OCI-LY1 (cell line): Measurements from ENCODE around the gene C8B.

Experiments
- H2AFZ ChIP-seq: fragments of 200-600 bp; sonication (generic), shearing (Covaris generic); 2 replicates; pipeline ENCODE4 v1.6.0; 2014; ENCODE audit warnings: antibody characterized with exemption, mild to moderate bottlenecking, low read length
- H3F3A ChIP-seq: fragments of 200-600 bp; sonication (generic), shearing (Covaris generic); 2 replicates; pipeline ENCODE4 v1.6.0; 2014; ENCODE audit warnings: mild to moderate bottlenecking, antibody characterized with exemption, low read length, moderate library complexity; ENCODE audit not compliant: insufficient read depth
- H3K27ac ChIP-seq: fragments of 200-600 bp; sonication (generic); 2 replicates; pipeline ENCODE4 v1.5.1; 2014; ENCODE audit warnings: low read length, mixed run types, mild to moderate bottlenecking, low read depth; ENCODE audit not compliant: poor library complexity, severe bottlenecking
- H3K27me3 ChIP-seq: fragments of 200-600 bp; sonication (generic); 2 replicates; pipeline ENCODE4 v1.6.0; 2014; ENCODE audit warnings: antibody characterized with exemption, mild to moderate bottlenecking, low read length, moderate library complexity; ENCODE audit not compliant: insufficient read depth
- H3K36me3 ChIP-seq: fragments of 200-600 bp; sonication (generic); 2 replicates; pipeline ENCODE4 v1.6.1; 2014; ENCODE audit warnings: mild to moderate bottlenecking, antibody characterized with exemption, low read length, moderate library complexity, mixed read lengths; ENCODE audit not compliant: insufficient read depth
- H3K4me1 ChIP-seq: fragments of 200-600 bp; sonication (generic); 2 replicates; pipeline ENCODE4 v1.5.1; 2014; ENCODE audit warnings: mild to moderate bottlenecking, low read length, moderate library complexity; ENCODE audit not compliant: insufficient read depth, severe bottlenecking
- H3K4me2 ChIP-seq: fragments of 200-600 bp; sonication (generic), shearing (Covaris generic); 2 replicates; pipeline ENCODE4 v1.6.1; 2014; ENCODE audit warnings: low read length
- H3K4me3 ChIP-seq: fragments of 200-600 bp; sonication (generic); 2 replicates; pipeline ENCODE4 v1.5.1; 2014; ENCODE audit warnings: low read length, low read depth, mild to moderate bottlenecking, mixed read lengths; ENCODE audit not compliant: poor library complexity, severe bottlenecking
- H3K79me2 ChIP-seq: fragments of 200-600 bp; shearing (Covaris generic); 2 replicates; pipeline ENCODE4 v1.6.1; 2016; ENCODE audit warnings: mixed run types, low read length, mixed read lengths; ENCODE audit not compliant: insufficient read depth
- H3K9ac ChIP-seq: fragments of 200-600 bp; sonication (generic), shearing (Covaris generic); 2 replicates; pipeline ENCODE4 v1.6.1; 2014; ENCODE audit warnings: mild to moderate bottlenecking, low read length, mixed read lengths
- H3K9me2 ChIP-seq: fragments of 200-600 bp; sonication (generic), shearing (Covaris generic); 2 replicates; pipeline ENCODE4 v1.6.1; 2014; ENCODE audit warnings: low read depth, mild to moderate bottlenecking, low read length, mixed read lengths
- H3K9me3 ChIP-seq: fragments of 200-600 bp; shearing (Covaris generic); 2 replicates; pipeline ENCODE4 v1.6.1; 2014; ENCODE audit warnings: low read length, mixed read lengths
- H4K20me1 ChIP-seq: fragments of 200-600 bp; sonication (generic), shearing (Covaris generic); 2 replicates; pipeline ENCODE4 v1.6.0; 2016; ENCODE audit warnings: mild to moderate bottlenecking, low read length; ENCODE audit not compliant: insufficient read depth
- EZH2 ChIP-seq: fragments of 200-600 bp; sonication (generic), shearing (Covaris generic); IDR thresholded peaks from 2 replicates; pipeline ENCODE4 v1.8.0; 2017; ENCODE audit warnings: borderline replicate concordance, mixed run types, mild to moderate bottlenecking, antibody characterized with exemption, low read length, moderate library complexity, mixed read lengths
- TF ChIP-seq, protein P1 (sequence below): fragments of 200-600 bp; sonication (generic), shearing (Covaris generic); IDR thresholded peaks from 2 replicates; pipeline ENCODE4 v1.5.1; 2017; ENCODE audit warnings: mild to moderate bottlenecking, antibody characterized with exemption, low read length, moderate library complexity, mixed read lengths

C8B gene

DNA sequence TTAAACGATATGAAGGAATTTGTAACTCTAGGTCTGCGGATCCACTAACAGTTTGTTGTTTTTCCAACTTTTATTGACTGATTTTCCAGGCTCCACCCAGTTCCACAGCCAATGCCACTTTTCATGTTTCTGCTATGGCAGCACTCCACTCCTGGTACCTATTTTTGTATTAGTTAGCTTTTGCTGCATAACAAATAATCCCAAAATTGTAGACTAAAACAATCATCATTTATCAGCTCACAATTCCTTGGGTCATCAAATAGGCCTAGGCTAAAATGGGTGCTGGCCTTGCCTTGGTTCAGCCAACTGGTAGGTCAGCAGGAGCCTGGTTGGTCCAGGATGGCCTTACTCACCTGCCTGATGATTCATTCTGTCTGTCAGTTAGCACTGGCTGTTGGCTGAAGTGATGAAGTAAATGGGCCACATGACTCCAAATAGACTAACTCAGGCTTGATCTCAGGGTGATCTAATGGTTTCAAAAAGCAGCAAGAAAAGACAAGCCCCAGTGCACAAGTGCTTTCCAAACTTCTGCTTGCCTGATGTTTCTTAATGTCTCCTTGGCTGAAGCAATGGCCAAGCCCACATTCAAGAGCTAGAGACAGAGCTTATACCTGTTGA, 3.2 kb upstream of the C8B start:
- H3K27me3 ChIP-seq: no peaks in the 10 kb centered on the region
- H3K9me3 ChIP-seq: no peaks in the 10 kb centered on the region
- no peaks in the 10 kb centered on the region for H3K36me3 ChIP-seq
- no peaks in the 10 kb centered on the region for H4K20me1 ChIP-seq
- no peak overlapping the region for H2AFZ ChIP-seq
- H3F3A ChIP-seq: no peaks in the 10 kb centered on the region
- H3K9ac ChIP-seq: no peak overlapping the region
- H3K79me2 ChIP-seq: no peaks in the 10 kb centered on the region
- no peak overlapping the region for H3K4me3 ChIP-seq
- no peaks in the 10 kb centered on the region for H3K9me2 ChIP-seq
- H3K4me2 ChIP-seq: no peak overlapping the region
- TF ChIP-seq EZH2: no peak
- TF ChIP-seq, protein P1, sequence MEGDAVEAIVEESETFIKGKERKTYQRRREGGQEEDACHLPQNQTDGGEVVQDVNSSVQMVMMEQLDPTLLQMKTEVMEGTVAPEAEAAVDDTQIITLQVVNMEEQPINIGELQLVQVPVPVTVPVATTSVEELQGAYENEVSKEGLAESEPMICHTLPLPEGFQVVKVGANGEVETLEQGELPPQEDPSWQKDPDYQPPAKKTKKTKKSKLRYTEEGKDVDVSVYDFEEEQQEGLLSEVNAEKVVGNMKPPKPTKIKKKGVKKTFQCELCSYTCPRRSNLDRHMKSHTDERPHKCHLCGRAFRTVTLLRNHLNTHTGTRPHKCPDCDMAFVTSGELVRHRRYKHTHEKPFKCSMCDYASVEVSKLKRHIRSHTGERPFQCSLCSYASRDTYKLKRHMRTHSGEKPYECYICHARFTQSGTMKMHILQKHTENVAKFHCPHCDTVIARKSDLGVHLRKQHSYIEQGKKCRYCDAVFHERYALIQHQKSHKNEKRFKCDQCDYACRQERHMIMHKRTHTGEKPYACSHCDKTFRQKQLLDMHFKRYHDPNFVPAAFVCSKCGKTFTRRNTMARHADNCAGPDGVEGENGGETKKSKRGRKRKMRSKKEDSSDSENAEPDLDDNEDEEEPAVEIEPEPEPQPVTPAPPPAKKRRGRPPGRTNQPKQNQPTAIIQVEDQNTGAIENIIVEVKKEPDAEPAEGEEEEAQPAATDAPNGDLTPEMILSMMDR: no peak
- H3K4me1 ChIP-seq: no peaks in the 10 kb centered on the region
- H3K27ac ChIP-seq: no peak overlapping the region

- Histone ChIP-seq H3K36me3 (no peaks in the 10 kb centered on the region), H3K79me2 (no peaks in the 10 kb centered on the region), H3K27me3 (no peaks in the 10 kb centered on the region), H4K20me1 (no peaks in the 10 kb centered on the region), H3K4me1 (no peaks in the 10 kb centered on the region), H3K9me2 (no peaks in the 10 kb centered on the region), H3K4me2 (no peak overlapping the region), H3K9ac (no peak overlapping the region), H3F3A (no peaks in the 10 kb centered on the region), H3K27ac (no peak overlapping the region), H2AFZ (no peak overlapping the region), H3K9me3 (no peaks in the 10 kb centered on the region), H3K4me3 (no peak overlapping the region)
- TF ChIP-seq, protein P1: peak; percentile 57
- TF ChIP-seq EZH2: no peak
These were observed 2.4 kb upstream of the C8B start for GRCh38 chr1:56967900-56968832.

DNA sequence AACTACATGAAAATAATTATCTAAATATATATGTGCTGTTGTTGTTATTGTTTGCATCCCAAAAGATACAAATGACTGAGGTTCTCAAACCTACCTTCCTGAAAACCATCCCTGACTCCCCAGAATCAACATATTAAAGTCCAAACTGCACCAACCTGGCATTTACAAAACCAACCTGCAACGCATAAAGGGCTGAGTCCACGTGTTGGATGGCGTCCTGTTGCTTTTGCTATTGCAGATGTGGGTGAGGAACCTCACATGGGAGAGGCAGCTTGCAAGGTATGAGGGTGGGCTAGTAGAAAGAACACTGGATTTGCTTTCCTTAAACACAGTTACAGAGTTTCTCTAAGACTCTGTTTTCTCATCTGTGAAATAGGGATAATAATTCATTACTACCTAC, 1.5 kb upstream of the C8B start:
- no peaks in the 10 kb centered on the region for H3K9me3 ChIP-seq
- H3K27ac ChIP-seq: no peak overlapping the region
- H3K79me2 ChIP-seq: no peaks in the 10 kb centered on the region
- no peak overlapping the region for H3K4me3 ChIP-seq
- no peaks in the 10 kb centered on the region for H4K20me1 ChIP-seq
- no peak overlapping the region for H3K9ac ChIP-seq
- H3K4me1 ChIP-seq: no peaks in the 10 kb centered on the region
- H3F3A ChIP-seq: no peaks in the 10 kb centered on the region
- no peaks in the 10 kb centered on the region for H3K27me3 ChIP-seq
- H3K9me2 ChIP-seq: no peaks in the 10 kb centered on the region
- H2AFZ ChIP-seq: no peak overlapping the region
- TF ChIP-seq, protein P1: no peak
- TF ChIP-seq EZH2: no peak
- H3K4me2 ChIP-seq: no peak overlapping the region
- H3K36me3 ChIP-seq: no peaks in the 10 kb centered on the region
